Sciatic nerve (tissue), 2 donors: Measurements from ENCODE around the gene ELP5. TPM values are rescaled to one million over a fixed set of nuclear protein-coding genes. Genes with fewer than 3 reads are reported as not detected.

Experiments
- ATAC-seq: fragments of 200-7000 bp; cut with Tn5 transposase; one replicate; pipeline ENCODE4 v1.9.1; 2020; ENCODE audit warnings: mild to moderate bottlenecking, moderate library complexity
- DNase-seq: peaks from one replicate; pipeline ENCODE4 v3.0.0-alpha.2; 2020; ENCODE audit warnings: low spot score
- intact Hi-C: fragments of 100-400 bp; cut with DNase I; formaldehyde crosslinking; loops from one replicate; pipeline ENCODE4 v1.14.2; 2022
- total RNA-seq: library from RNA; stranded (reverse); fragmentation: NEBNext Ultra II Directional; extraction: Animal tissue kit (Norgen Biotek cat#: 25700); gene quantifications from one replicate; pipeline ENCODE4 v1.2.1, GENCODE V29; 2021
- donor health status: DM: no; HTN: no; CAD: no.
- donor health status: DM: no; HTN: no; CAD: no.

Gene ELP5
- total RNA-seq, 1 donor from 2014 or later: 26.7 TPM

DNA sequence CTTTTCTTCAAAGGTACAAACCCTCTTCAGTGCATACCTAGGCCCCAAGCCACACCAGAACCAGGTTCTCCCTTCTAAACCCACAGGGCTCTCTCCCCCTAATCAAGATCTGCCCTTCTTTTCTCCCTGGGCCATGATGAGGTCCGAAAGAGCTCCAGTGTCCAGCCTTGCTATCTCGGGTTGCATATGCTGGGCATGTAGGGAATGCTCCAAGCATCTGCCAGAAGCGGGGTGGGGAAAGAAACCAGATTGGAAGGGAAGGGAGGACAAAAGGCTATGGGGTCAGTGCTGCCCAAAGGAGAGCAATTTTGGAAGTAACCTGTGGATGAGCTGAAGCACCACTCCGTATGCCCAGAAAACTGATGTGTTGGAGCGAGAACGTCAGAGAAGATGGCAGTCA lies 2.8 kb upstream of the ELP5 start:
- intact Hi-C loops: no loop called here
- no peak for DNase-seq
- ATAC-seq: no peak

DNA sequence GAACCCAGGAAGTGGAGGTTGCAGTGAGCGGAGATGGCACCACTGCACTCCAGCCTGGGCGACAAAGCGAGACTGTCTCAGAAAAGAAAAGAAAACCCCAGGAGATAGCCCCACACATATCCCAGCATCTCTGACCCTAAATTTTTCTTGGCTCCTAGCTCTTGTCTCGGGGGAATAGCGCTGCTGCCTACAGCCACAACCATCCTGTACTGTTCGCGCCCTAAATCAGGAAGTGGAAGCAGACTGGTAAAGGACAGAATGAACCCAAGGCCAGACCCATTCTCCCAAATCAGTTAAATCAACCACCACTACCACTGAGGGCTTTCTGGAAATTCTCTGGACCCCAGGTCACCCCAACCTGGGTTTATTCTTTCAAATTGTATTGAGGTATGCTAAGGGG lies 2.2 kb upstream of the ELP5 start:
- DNase-seq: no peak
- intact Hi-C loops: no loop called here
- ATAC-seq: no peak

GRCh38 chr17:7250695-7251627 lies 1.1 kb upstream of the ELP5 start:
- ATAC-seq (no peak), DNase-seq (peak; percentile 72)
- intact Hi-C loops: no loop called here

DNA sequence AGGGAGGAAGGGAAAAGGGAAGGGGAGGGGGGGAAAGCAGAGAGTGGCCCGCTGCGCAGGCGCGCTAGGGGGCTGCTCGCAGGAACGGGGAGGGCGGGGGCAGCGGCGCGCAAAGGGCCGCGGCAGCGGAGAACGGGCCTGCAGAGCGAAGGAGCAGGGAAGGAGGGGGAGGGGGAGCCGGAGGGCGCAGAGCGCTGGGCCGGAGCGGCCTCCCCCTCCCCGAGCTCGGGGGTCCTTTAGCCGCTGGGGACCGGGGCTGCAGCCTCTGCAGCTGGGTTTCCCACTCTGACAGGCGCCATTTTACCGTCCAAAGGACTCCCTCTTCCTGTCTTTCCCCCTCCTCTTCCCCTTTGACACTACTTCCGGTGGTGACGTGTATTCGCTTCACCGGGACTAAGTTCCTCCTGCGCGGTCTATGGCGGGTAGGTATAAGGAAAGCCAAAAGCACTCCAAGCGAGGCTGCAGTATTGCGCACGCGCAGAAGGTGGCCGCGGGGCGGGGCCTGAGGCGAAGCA lies 297 bp upstream of the ELP5 start, which contains the start of gene CTDNEP1:
CTDNEP1 (minus strand) TSS at position 74 of the 515 bp plus-strand sequence. CDS start 438 bp downstream, outside the sequence.
- intact Hi-C loops: no loop called here
- peak; percentile 99 for DNase-seq

DNA sequence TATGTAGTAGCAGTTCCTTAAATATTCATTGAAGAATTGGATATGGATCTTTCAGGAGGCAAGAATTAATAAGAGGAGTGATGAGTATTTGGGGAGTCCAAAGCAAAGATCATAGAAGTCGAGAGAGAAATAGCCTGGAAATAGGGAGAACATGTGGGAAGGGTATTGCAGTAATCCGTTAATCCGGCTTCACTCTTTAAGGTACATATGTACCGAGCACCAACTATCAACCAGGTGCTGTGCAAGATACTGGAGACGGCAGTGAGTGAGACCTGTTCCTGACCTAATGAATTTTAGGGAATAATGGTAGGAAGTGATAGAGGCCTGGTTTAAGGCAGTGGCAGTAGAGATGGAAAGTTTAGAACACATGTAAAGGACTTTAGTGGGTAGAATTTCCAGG lies 1.1 kb downstream of the ELP5 start:
- intact Hi-C loops: no loop called here
- ATAC-seq: no peak
- no peak for DNase-seq

More for the DNA sequence above, 297 bp upstream of the ELP5 start, which contains the start of gene CTDNEP1:
- peak; percentile 96 for ATAC-seq

- intact Hi-C loops: no loop called here
- ATAC-seq: no peak
- DNase-seq: no peak
Measured at GRCh38 chr17:7254511-7254910, 2.5 kb downstream of the ELP5 start.

DNA sequence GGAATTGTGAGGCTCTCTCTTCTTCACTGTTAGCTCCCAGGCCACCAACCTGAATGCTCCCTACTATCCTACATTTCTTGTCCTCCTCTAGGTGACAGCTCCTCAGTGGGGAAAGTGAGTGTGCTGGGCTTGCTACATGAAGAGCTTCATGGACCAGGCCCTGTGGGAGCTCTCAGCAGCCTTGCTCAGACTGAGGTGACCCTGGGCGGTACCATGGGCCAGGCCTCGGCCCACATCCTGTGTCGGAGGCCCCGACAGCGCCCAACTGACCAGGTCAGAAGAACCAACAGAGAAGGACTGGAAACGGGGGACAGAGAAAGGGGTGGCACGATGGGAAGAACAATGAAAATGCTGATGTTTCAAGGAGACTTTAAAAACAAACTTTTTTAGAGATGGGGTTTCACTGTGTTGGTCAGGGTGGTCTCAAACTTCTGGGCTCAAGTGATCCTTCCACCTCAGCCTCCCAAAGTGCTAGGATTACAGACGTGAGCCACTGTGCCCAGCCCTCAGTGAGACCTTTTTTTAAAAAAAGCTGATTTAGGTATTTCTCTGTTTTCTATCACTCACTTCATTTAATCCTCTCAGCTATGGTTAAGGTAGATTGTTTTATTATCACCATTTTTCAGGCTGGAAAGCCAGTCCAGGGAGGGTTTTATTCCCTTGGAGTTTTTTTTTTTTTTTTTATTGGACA lies 4.9 kb downstream of the ELP5 start:
- intact Hi-C loops: no loop called here
- DNase-seq: no peak
- ATAC-seq: no peak

DNA sequence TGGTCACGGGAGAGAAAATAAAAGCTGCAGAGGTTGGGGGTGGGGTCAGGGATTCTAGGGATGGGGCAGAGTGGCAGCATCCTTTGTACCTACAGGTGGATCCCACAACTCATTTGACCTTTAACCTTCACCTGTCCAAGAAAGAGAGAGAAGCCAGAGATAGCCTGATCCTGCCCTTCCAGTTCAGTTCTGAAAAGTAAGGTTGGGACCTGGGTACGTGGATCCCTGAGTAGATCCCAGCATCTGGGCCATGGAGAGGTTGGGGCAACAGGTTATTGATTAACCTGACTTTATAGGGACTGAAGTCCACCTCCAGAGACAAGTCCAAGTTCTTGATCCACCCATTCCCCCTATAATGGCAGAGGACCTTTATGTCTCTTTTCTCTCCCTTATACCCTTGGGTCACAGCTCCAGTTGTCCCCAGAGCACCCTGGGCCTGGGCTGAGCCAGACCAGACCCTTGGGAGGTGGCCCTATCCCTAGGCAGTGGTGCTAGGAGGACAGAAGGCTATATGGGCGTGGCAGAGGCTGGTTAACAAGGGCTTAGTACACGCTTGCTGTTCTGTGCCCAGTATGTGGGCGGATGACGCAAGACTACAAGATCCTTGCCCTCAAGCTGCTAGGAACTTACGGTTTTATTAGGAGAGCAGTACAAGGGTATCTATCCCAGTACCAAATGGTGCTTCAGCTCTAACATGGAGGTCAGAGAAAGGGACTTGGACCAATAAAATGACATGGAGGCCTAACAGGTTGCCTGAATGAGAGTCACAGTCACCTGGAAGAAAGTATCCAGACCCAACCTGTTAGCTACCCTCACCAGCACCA lies 6.9 kb downstream of the ELP5 start:
- ATAC-seq (peak; percentile 5), DNase-seq (no peak)
- intact Hi-C loops: no loop called here

DNA sequence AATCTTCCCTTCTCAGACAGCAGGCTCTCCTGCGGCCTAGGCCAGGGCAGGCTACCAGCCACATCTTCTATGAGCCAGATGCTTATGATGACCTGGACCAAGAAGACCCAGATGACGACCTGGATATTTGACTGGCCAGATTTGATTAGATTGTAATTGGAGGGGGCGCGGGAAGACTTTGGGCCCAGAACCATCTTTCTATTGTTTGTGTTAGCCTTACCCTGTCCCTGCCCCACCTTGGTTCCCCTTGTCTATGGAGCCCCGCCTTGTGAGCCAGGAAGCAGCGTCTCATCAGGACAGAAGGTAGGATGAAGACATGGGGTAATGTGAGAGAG lies 7.5 kb downstream of the ELP5 start:
- intact Hi-C loops: no loop called here
- no peak for ATAC-seq
- no peak for DNase-seq

DNA sequence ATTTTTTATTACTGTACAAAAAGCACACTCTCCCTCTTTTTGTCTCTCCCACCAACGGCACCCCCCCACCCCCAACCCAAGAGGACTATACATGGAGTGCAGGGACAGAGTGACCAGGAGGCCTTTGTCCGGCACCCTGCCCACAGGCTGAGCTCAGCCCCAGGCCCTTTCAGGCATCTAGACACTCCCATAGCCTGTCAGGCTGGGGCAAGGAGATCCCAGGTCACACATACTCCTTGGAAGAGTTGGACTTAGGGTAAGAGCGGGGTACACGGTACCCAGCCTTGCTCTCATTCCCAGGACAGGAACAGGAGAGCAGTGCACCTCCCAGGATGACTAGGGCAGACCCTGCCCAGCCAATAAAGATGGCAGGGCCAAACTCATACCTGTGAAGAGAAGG lies 8.1 kb downstream of the ELP5 start:
- ATAC-seq: no peak

DNA sequence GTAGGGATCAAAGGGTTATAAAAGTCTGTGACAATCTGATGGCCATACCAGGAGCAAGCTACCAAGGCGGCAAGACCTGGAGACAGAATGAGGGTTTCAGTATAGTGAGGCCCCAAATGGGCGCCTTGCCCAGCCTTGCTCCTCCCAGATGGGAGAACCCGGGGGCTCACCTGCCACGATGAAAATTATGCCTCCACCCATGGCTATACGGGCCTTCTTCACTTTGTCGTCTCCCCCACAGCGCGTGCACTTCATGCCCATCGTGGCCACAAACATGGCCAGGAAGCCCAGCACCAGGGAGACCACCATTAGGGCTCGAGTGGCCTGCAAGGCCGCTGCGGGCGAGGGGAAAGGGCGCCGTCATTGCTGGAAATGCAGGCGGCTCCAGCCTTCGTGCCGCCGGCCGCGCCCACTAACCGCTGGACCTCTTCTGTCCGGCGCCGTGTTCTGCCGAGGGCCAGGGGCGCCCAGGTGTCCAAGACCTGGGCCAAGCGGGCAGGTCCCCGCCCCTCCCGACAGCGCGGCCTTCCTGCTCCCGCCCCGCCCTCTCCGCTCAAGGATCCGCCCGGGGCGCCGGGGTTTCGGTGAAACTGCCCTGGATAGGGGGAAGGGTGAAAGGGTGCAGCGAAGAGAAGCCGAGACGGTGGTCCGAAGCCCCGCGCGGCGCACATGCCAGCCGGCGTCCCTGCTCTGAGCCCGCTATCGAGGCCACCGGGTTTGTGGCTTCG lies 8.8 kb downstream of the ELP5 start:
- peak; percentile 29 for ATAC-seq
- DNase-seq: no peak
- intact Hi-C loops: no loop called here

More for the DNA sequence above, 8.1 kb downstream of the ELP5 start:
- no peak for DNase-seq
- intact Hi-C loops: no loop called here

DNA sequence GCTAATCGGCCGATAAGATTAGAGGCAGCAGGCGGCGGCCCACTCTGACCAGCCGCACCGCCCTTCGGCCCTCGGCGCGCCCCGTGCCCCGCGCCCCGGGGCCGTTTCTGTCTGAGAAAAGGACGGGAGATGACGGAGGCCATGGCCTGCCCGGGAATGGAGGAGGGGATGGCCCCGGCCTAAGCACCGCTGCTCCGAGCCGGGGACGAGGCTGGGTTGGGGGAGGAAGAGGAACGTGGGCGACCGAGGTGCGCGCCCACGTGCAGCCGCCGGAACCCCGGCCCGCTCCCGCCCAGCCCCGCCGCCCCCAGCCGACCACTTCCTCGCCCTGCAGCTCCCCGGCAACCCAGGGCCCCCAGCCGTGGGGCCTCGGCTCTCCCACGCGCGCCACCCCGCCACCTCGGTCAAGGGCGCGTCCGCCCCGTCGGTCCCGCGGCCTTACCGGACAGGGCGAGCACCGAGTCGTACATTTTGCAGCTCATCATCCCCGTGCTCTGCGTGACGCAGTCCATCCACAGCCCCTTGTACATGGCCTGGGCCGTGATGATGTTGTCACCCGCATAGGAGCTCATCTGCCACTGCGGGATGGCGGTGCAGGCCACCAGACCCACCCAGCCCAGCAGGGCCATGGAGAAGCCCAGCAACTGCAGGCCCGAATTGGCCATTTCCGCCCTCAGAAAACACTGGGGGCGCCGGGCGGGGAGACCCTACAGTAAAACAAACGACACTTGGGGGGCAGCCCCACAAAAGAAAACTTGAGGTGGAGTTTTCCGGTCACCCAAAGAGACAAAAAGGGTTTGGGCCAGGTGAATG lies 9.6 kb downstream of the ELP5 start:
- intact Hi-C loops: no loop called here
- no peak for ATAC-seq
- no peak for DNase-seq

- DNase-seq (no peak), ATAC-seq (no peak)
- intact Hi-C loops: no loop called here
Measured at GRCh38 chr17:7262192-7262934, 10.3 kb downstream of the ELP5 start, which contains the start of gene CLDN7. Gene CLDN7, minus strand, starts transcription at chr17:7262478. Its CDS starts 435 bp downstream, at chr17:7262043.

DNA sequence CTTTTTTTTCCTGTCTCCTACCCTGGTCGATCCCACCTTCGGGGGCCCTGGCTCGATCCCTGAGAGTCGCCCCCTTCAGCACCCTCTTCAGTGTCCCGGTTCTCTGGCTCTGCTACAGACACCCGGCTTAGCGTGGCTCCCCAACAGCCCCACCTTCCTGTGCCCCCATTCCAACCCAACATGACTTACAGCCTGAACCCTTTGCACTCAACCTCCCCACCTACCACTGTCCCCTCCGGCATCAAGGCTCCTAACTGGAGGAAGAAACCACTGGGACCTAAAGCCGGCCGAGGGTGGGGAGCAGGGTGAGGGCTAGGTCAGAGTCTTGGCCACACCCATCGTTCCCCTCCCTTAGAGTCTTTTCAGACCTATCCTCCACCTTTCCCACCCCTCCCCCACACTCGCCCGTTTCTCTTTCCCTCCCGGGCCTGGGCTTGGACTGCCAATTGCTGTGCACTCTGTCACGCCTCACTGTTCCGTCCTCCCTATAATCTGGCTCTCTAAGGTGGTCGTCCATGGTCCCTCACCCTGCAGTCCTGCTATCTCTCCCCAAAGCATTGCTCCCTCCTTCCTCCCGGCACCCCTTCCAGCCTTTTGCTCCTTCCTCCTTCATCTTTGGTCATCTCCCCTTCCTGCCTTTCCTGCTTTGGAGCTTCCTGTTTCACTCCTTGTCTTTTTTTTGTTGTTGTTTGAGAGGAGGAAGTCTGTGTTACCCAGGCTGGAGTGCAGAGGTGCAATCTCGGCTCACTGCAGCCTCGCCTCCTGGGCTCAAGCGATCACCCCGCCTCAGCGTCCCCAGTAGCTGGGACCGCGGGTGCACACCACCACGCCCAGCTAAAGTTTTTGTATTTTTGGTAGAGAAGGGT lies 11.2 kb downstream of the ELP5 start:
- ATAC-seq: peak; percentile 19
- DNase-seq: no peak
- intact Hi-C loops: no loop called here

DNA sequence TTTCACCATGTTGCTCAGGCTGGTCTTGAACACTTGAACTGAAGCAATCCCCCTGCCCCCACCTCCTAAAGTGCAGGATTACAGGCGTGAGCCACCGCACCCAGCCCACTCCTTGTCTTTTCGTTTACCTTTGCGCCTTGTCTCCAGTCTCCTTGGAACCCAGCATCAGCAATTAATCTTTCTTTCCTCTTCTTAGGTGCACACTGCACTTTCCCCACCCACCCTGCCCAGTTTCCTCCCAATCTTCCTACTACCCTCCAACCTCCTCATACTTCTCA lies 11.7 kb downstream of the ELP5 start:
- intact Hi-C loops: no loop called here
- no peak for ATAC-seq
- no peak for DNase-seq

DNA sequence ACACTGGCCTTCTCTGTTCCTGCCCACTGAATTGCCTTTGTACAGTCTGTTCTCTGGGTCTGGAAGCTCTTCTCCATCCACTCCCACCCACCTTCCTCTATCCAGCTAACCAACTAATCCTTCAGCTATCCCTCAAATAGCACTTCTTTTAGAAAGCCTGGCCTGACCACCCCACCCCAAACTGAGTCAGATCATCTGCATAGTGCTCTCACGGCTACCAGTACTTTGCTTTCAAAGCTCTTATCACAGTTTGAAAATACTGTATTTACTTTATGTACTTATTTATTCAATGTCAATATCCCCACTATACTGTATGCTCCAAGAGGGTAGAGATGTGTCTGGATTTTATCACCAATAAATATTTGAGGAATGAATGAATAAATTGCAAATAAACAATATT lies 14.8 kb downstream of the ELP5 start:
- intact Hi-C loops: no loop called here
- ATAC-seq (no peak), DNase-seq (no peak)
